ENCODE data around the gene RB1.

The RB1 gene

GRCh38 chr13:48478391-48478790 is 174.8 kb downstream of the RB1 start:
- POLR2A ChIA-PET: no interaction called here
- TF ChIP-seq CTCF (IDR thresholded peaks at IDR 0.05; ENCODE audit: control extremely low read depth, extremely low read depth, low read depth, missing control alignments): no peak
- CTCF ChIA-PET: interaction anchor here (0.7 to 1.4 kb wide), 2 partner anchors 20 to 47 kb away, joined by 3 to 4 read pairs; no protein-coding TSS in a partner anchor
- DNase-seq (ENCODE audit: extremely low spot score): no peak

- TF ChIP-seq CTCF (IDR thresholded peaks at IDR 0.05; ENCODE audit: control extremely low read depth, extremely low read depth, low read depth, missing control alignments): no peak
- DNase-seq (ENCODE audit: extremely low spot score): no peak
- POLR2A ChIA-PET: no interaction called here
- CTCF ChIA-PET: no interaction called here
Observed at GRCh38 chr13:48483575-48483974, 180.0 kb downstream of the RB1 start.

- DNase-seq (ENCODE audit: extremely low spot score): no peak
- CTCF ChIA-PET: interaction anchor here (1.5 kb wide), 1 partner anchor 11 kb away, joined by 5 read pairs; no protein-coding TSS in a partner anchor
- TF ChIP-seq CTCF (IDR thresholded peaks at IDR 0.05; ENCODE audit: control extremely low read depth, extremely low read depth, low read depth, missing control alignments): no peak
- POLR2A ChIA-PET: no interaction called here
Observed at GRCh38 chr13:48485432-48485831, 181.9 kb downstream of the RB1 start.

- ChIA-PET POLR2A (no interaction called here), CTCF (interaction anchor here (1.4 kb wide), 1 partner anchor 18 kb away, joined by 3 read pairs; no protein-coding TSS in a partner anchor)
- no peak for DNase-seq (ENCODE audit: extremely low spot score)
- TF ChIP-seq CTCF (IDR thresholded peaks at IDR 0.05; ENCODE audit: control extremely low read depth, extremely low read depth, low read depth, missing control alignments): no peak
Observed at GRCh38 chr13:48486362-48486761, 182.8 kb downstream of the RB1 start.

- ChIA-PET CTCF (interaction anchor here (1.4 kb wide), 1 partner anchor 18 kb away, joined by 3 read pairs; no protein-coding TSS in a partner anchor), POLR2A (no interaction called here)
- no peak for DNase-seq (ENCODE audit: extremely low spot score)
- no peak for TF ChIP-seq CTCF (IDR thresholded peaks at IDR 0.05; ENCODE audit: control extremely low read depth, extremely low read depth, low read depth, missing control alignments)
Observed at GRCh38 chr13:48486836-48487235, 183.3 kb downstream of the RB1 start.

- ChIA-PET CTCF (no interaction called here), POLR2A (no interaction called here)
- no peak for DNase-seq (ENCODE audit: extremely low spot score)
- TF ChIP-seq CTCF (IDR thresholded peaks at IDR 0.05; ENCODE audit: control extremely low read depth, extremely low read depth, low read depth, missing control alignments): no peak
Observed at GRCh38 chr13:48487968-48488367, 184.4 kb downstream of the RB1 start.

GRCh38 chr13:48488995-48489394 is 185.4 kb downstream of the RB1 start:
- no peak for TF ChIP-seq CTCF (IDR thresholded peaks at IDR 0.05; ENCODE audit: control extremely low read depth, extremely low read depth, low read depth, missing control alignments)
- DNase-seq (ENCODE audit: extremely low spot score): no peak
- CTCF ChIA-PET: interaction anchor here (1.1 kb wide), 1 partner anchor 9 kb away, joined by 3 read pairs; no protein-coding TSS in a partner anchor
- POLR2A ChIA-PET: no interaction called here
